ENCODE results near the gene FITM2.

DNA sequence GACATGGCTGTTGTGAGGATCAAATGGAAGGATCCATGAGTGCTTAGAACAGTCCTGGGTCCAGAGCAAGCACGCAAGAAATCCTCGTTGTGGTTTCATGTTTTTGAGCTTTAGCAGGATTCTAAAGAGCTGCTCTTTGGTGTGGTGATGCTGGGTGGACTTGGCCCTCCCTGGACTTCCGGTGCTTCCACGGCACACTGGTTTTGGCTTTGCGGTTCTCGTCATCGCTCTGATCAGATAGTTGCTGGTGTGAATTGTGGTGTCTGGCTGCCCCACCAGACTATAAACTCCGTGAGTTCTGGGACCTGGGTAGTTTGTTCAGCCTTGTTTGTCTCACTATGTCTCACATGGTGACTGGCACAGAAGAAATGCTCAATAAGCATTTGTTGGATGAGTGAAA, 47.8 kb upstream of the FITM2 start:
- TF ChIP-seq, protein P1, sequence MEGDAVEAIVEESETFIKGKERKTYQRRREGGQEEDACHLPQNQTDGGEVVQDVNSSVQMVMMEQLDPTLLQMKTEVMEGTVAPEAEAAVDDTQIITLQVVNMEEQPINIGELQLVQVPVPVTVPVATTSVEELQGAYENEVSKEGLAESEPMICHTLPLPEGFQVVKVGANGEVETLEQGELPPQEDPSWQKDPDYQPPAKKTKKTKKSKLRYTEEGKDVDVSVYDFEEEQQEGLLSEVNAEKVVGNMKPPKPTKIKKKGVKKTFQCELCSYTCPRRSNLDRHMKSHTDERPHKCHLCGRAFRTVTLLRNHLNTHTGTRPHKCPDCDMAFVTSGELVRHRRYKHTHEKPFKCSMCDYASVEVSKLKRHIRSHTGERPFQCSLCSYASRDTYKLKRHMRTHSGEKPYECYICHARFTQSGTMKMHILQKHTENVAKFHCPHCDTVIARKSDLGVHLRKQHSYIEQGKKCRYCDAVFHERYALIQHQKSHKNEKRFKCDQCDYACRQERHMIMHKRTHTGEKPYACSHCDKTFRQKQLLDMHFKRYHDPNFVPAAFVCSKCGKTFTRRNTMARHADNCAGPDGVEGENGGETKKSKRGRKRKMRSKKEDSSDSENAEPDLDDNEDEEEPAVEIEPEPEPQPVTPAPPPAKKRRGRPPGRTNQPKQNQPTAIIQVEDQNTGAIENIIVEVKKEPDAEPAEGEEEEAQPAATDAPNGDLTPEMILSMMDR (IDR thresholded peaks at IDR 0.05), result no peak
- TF ChIP-seq POLR2A (IDR thresholded peaks at IDR 0.05), result no peak
